Measurements from ENCODE around the gene TBX1.

The TBX1 gene

DNA sequence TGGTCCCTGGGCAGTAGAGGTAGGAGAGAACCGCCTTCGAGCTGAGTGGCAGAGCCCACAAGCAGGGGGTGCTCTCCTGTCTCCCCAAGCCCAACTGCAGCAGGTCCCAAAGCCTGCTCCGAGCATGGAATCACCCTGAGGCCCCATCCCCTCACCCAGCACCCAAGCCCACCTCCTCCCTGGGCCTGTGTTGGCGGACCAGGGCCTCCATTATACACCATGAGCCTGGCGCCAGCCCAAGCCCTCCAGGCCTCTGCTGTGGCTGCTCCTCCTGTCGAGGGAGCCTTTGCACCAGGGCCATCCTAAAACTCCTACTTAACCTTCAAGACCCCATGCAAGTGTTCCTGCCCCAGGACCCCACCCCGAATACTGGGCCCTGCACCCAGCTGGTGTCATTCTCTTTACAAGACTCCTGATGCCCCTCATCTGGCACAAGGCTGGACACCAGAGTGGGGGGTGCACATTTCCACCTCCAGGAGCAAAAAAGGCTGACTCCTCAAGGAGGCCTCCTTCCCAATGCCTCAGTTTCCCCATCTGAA, 20.6 kb upstream of the TBX1 start:
- H3K27ac ChIP-seq (ENCODE audit: low read depth, low read length), result no peak overlapping the region
- H3K27me3 ChIP-seq (ENCODE audit: control insufficient read depth, insufficient read depth, low read length), result no peaks in the 10 kb centered on the region
- peaks cover 3% of the 10 kb centered on the region; the same call in 1 of the 2 replicates for H3K4me1 ChIP-seq (ENCODE audit: control insufficient read depth, insufficient read depth, low read length)
- no peaks in the 10 kb centered on the region for H3K9me3 ChIP-seq (ENCODE audit: control insufficient read depth, insufficient read depth, low read length)
- no peaks in the 10 kb centered on the region for H3K36me3 ChIP-seq (ENCODE audit: control insufficient read depth, insufficient read depth, low read length)
- H3K9ac ChIP-seq (ENCODE audit: low read depth, low read length), result no peak overlapping the region
- no peak overlapping the region for H3K4me3 ChIP-seq (ENCODE audit: low read depth, low read length)

- Histone ChIP-seq H3K27ac (ENCODE audit: low read depth, low read length) (no peak overlapping the region), H3K4me3 (ENCODE audit: low read depth, low read length) (no peak overlapping the region), H3K9ac (ENCODE audit: low read depth, low read length) (no peak overlapping the region), H3K36me3 (ENCODE audit: control insufficient read depth, insufficient read depth, low read length) (no peaks in the 10 kb centered on the region), H3K27me3 (ENCODE audit: control insufficient read depth, insufficient read depth, low read length) (no peaks in the 10 kb centered on the region), H3K4me1 (ENCODE audit: control insufficient read depth, insufficient read depth, low read length) (peaks cover 3% of the 10 kb centered on the region; the same call in 1 of the 2 replicates), H3K9me3 (ENCODE audit: control insufficient read depth, insufficient read depth, low read length) (no peaks in the 10 kb centered on the region)
Measured at GRCh38 chr22:19740586-19740985, 20.0 kb upstream of the TBX1 start.

DNA sequence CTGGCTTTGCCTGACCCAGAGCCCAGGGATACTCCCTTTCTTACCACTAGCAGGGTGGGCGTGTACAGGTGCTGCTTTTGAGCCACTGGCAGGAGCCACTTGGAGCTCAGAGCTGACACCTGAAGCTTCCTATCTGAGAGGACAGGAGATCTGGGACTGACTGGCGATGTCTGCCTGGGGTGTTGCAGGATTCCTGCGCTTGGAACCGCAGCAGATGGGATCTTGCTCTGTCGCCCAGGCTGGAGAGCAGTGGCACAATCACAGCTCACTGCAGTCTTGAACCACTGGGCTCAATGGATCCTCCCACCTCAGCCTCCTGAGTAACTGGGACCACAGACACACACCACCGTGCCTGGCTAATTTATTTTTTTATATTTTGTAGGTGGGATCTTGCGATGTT, 19.5 kb upstream of the TBX1 start:
- peaks cover 3% of the 10 kb centered on the region; the same call in 1 of the 2 replicates for H3K4me1 ChIP-seq (ENCODE audit: control insufficient read depth, insufficient read depth, low read length)
- no peaks in the 10 kb centered on the region for H3K27me3 ChIP-seq (ENCODE audit: control insufficient read depth, insufficient read depth, low read length)
- H3K4me3 ChIP-seq (ENCODE audit: low read depth, low read length), result no peak overlapping the region
- H3K9me3 ChIP-seq (ENCODE audit: control insufficient read depth, insufficient read depth, low read length), result no peaks in the 10 kb centered on the region
- H3K36me3 ChIP-seq (ENCODE audit: control insufficient read depth, insufficient read depth, low read length), result no peaks in the 10 kb centered on the region
- H3K27ac ChIP-seq (ENCODE audit: low read depth, low read length), result no peak overlapping the region
- no peak overlapping the region for H3K9ac ChIP-seq (ENCODE audit: low read depth, low read length)

GRCh38 chr22:19742160-19743066, 18.2 kb upstream of the TBX1 start:
- Histone ChIP-seq H3K27ac (ENCODE audit: low read depth, low read length) (no peak overlapping the region), H3K9ac (ENCODE audit: low read depth, low read length) (no peak overlapping the region), H3K36me3 (ENCODE audit: control insufficient read depth, insufficient read depth, low read length) (no peaks in the 10 kb centered on the region), H3K4me1 (ENCODE audit: control insufficient read depth, insufficient read depth, low read length) (no peaks in the 10 kb centered on the region; the same call in 1 of the 2 replicates), H3K9me3 (ENCODE audit: control insufficient read depth, insufficient read depth, low read length) (no peaks in the 10 kb centered on the region), H3K4me3 (ENCODE audit: low read depth, low read length) (no peak overlapping the region), H3K27me3 (ENCODE audit: control insufficient read depth, insufficient read depth, low read length) (no peaks in the 10 kb centered on the region)

GRCh38 chr22:19743081-19743480, 17.5 kb upstream of the TBX1 start:
- no peaks in the 10 kb centered on the region for H3K9me3 ChIP-seq (ENCODE audit: control insufficient read depth, insufficient read depth, low read length)
- H3K4me1 ChIP-seq (ENCODE audit: control insufficient read depth, insufficient read depth, low read length), result no peaks in the 10 kb centered on the region; the same call in 1 of the 2 replicates
- no peak overlapping the region for H3K9ac ChIP-seq (ENCODE audit: low read depth, low read length)
- no peak overlapping the region for H3K27ac ChIP-seq (ENCODE audit: low read depth, low read length)
- H3K27me3 ChIP-seq (ENCODE audit: control insufficient read depth, insufficient read depth, low read length), result no peaks in the 10 kb centered on the region
- H3K4me3 ChIP-seq (ENCODE audit: low read depth, low read length), result no peak overlapping the region
- H3K36me3 ChIP-seq (ENCODE audit: control insufficient read depth, insufficient read depth, low read length), result no peaks in the 10 kb centered on the region

- Histone ChIP-seq H3K27ac (ENCODE audit: low read depth, low read length) (no peak overlapping the region), H3K27me3 (ENCODE audit: control insufficient read depth, insufficient read depth, low read length) (0 out of 2 replicates have a peak, but pooled peaks cover under 1% of the 10 kb centered on the region), H3K9ac (ENCODE audit: low read depth, low read length) (no peak overlapping the region), H3K9me3 (ENCODE audit: control insufficient read depth, insufficient read depth, low read length) (no peaks in the 10 kb centered on the region), H3K4me3 (ENCODE audit: low read depth, low read length) (no peak overlapping the region), H3K4me1 (ENCODE audit: control insufficient read depth, insufficient read depth, low read length) (no peaks in the 10 kb centered on the region; the same call in 1 of the 2 replicates), H3K36me3 (ENCODE audit: control insufficient read depth, insufficient read depth, low read length) (no peaks in the 10 kb centered on the region)
Measured at GRCh38 chr22:19743651-19744050, 16.9 kb upstream of the TBX1 start.

GRCh38 chr22:19744350-19745006, 16.1 kb upstream of the TBX1 start:
- Histone ChIP-seq H3K27me3 (ENCODE audit: control insufficient read depth, insufficient read depth, low read length) (peaks cover 7% of the 10 kb centered on the region; the same call in 1 of the 2 replicates), H3K27ac (ENCODE audit: low read depth, low read length) (no peak overlapping the region), H3K9ac (ENCODE audit: low read depth, low read length) (no peak overlapping the region), H3K36me3 (ENCODE audit: control insufficient read depth, insufficient read depth, low read length) (no peaks in the 10 kb centered on the region), H3K4me1 (ENCODE audit: control insufficient read depth, insufficient read depth, low read length) (no peaks in the 10 kb centered on the region; the same call in 1 of the 2 replicates), H3K4me3 (ENCODE audit: low read depth, low read length) (no peak overlapping the region), H3K9me3 (ENCODE audit: control insufficient read depth, insufficient read depth, low read length) (no peaks in the 10 kb centered on the region)

GRCh38 chr22:19745155-19746101, 15.2 kb upstream of the TBX1 start:
- H3K4me1 ChIP-seq (ENCODE audit: control insufficient read depth, insufficient read depth, low read length), result no peaks in the 10 kb centered on the region; the same call in 1 of the 2 replicates
- H3K9ac ChIP-seq (ENCODE audit: low read depth, low read length), result no peak overlapping the region
- no peaks in the 10 kb centered on the region for H3K36me3 ChIP-seq (ENCODE audit: control insufficient read depth, insufficient read depth, low read length)
- H3K9me3 ChIP-seq (ENCODE audit: control insufficient read depth, insufficient read depth, low read length), result no peaks in the 10 kb centered on the region
- no peak overlapping the region for H3K4me3 ChIP-seq (ENCODE audit: low read depth, low read length)
- peaks cover 7% of the 10 kb centered on the region; the same call in 1 of the 2 replicates for H3K27me3 ChIP-seq (ENCODE audit: control insufficient read depth, insufficient read depth, low read length)
- H3K27ac ChIP-seq (ENCODE audit: low read depth, low read length), result no peak overlapping the region

GRCh38 chr22:19746726-19747125, 13.9 kb upstream of the TBX1 start:
- Histone ChIP-seq H3K27ac (ENCODE audit: low read depth, low read length) (no peak overlapping the region), H3K9me3 (ENCODE audit: control insufficient read depth, insufficient read depth, low read length) (no peaks in the 10 kb centered on the region), H3K9ac (ENCODE audit: low read depth, low read length) (no peak overlapping the region), H3K27me3 (ENCODE audit: control insufficient read depth, insufficient read depth, low read length) (peaks cover 11% of the 10 kb centered on the region), H3K4me1 (ENCODE audit: control insufficient read depth, insufficient read depth, low read length) (peaks cover 4% of the 10 kb centered on the region; the same call in 1 of the 2 replicates), H3K36me3 (ENCODE audit: control insufficient read depth, insufficient read depth, low read length) (no peaks in the 10 kb centered on the region), H3K4me3 (ENCODE audit: low read depth, low read length) (no peak overlapping the region)

GRCh38 chr22:19747551-19747950, 13.0 kb upstream of the TBX1 start:
- no peak overlapping the region for H3K4me3 ChIP-seq (ENCODE audit: low read depth, low read length)
- H3K9ac ChIP-seq (ENCODE audit: low read depth, low read length), result no peak overlapping the region
- H3K4me1 ChIP-seq (ENCODE audit: control insufficient read depth, insufficient read depth, low read length), result peaks cover 4% of the 10 kb centered on the region; the same call in 1 of the 2 replicates
- H3K27me3 ChIP-seq (ENCODE audit: control insufficient read depth, insufficient read depth, low read length), result peaks cover 19% of the 10 kb centered on the region
- H3K9me3 ChIP-seq (ENCODE audit: control insufficient read depth, insufficient read depth, low read length), result no peaks in the 10 kb centered on the region
- no peaks in the 10 kb centered on the region for H3K36me3 ChIP-seq (ENCODE audit: control insufficient read depth, insufficient read depth, low read length)
- no peak overlapping the region for H3K27ac ChIP-seq (ENCODE audit: low read depth, low read length)
